Measurements from ENCODE around the gene HAGHL.

HAGHL gene

GRCh38 chr16:778447-778846 is 51.5 kb downstream of the HAGHL start:
- no peaks in the 10 kb centered on the region for H3K9me3 ChIP-seq (ENCODE audit: control insufficient read depth, low read length)
- peaks cover 41% of the 10 kb centered on the region for H3K27me3 ChIP-seq (replicated peaks; ENCODE audit: control insufficient read depth, insufficient read depth, low read length)
- DNase-seq (ENCODE audit: low read depth): no peak
- no peak overlapping the region for H3K9ac ChIP-seq (ENCODE audit: low read length)
- no peak overlapping the region for H3K4me3 ChIP-seq (ENCODE audit: low read length)
- H3K4me1 ChIP-seq (ENCODE audit: control insufficient read depth, insufficient read depth, low read length): peaks cover 4% of the 10 kb centered on the region
- H3K36me3 ChIP-seq (ENCODE audit: control insufficient read depth, insufficient read depth, low read length, severe bottlenecking): no peaks in the 10 kb centered on the region

GRCh38 chr16:778909-779527 is 52.1 kb downstream of the HAGHL start:
- peaks cover 42% of the 10 kb centered on the region for H3K27me3 ChIP-seq (replicated peaks; ENCODE audit: control insufficient read depth, insufficient read depth, low read length)
- no peak for DNase-seq (ENCODE audit: low read depth)

More at GRCh38 chr16:778909-779527, 52.1 kb downstream of the HAGHL start:
- H3K36me3 ChIP-seq (ENCODE audit: control insufficient read depth, insufficient read depth, low read length, severe bottlenecking): no peaks in the 10 kb centered on the region
- H3K4me3 ChIP-seq (ENCODE audit: low read length): no peak overlapping the region
- peaks cover 4% of the 10 kb centered on the region for H3K4me1 ChIP-seq (ENCODE audit: control insufficient read depth, insufficient read depth, low read length)
- no peak overlapping the region for H3K9ac ChIP-seq (ENCODE audit: low read length)
- no peaks in the 10 kb centered on the region for H3K9me3 ChIP-seq (ENCODE audit: control insufficient read depth, low read length)
